ENCODE results near the gene LSP1.
"Not testable (repeated sequence)": the region's sequence is repeated elsewhere in the genome, so short reads cannot be mapped to it uniquely, and the experiment has no call there.

Gene LSP1

DNA sequence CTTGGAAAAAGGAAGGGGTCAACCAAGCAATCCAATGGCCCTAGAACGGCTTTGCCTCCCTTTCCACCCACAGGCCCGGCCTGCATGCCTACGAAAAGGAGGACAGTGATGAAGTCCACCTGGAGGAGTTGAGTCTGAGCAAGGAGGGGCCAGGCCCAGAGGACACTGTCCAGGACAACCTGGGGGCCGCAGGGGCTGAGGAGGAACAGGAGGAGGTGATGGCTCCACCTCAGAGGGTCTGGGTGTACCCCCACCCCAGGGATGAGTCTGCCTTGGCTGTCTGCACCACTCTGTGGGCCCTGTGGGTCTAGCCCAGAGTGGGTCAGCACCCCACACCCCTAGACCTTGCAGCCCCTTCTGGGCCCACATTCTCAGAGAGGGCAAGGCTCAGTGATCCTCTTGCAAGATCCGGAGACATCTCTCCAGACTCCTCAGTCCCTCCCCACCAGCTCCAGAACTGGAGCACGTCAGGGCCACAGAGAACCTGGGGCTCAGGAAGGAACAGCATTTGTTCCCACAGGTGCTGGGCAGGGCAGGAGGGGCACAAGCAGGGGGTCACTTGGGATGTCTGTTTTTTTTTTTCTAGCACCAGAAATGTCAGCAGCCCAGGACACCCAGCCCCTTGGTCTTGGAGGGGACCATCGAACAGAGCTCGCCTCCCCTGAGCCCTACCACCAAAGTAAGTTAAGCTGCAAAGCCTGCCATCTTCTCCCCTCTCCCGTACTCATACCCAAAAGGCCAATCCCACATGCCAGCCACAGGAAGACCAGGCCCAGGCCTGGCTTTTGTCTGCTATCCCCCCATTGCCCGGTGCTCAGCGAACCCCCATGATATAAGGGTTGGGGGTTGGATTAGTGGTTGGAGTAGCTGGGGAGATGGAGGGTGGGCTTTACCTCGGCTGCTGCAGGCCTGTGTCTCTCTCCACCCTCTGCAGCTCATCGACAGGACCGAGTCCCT is 30.7 kb downstream of the LSP1 start:
- Histone ChIP-seq H3K27ac (no peak overlapping the region), H3K4me3 (ENCODE audit: low read depth, low read length) (no peak overlapping the region), H3K36me3 (no peaks in the 10 kb centered on the region), H3K27me3 (ENCODE audit: insufficient read depth, low read depth, severe bottlenecking) (peaks cover 89% of the 10 kb centered on the region), H3K9me3 (ENCODE audit: severe bottlenecking) (no peaks in the 10 kb centered on the region)
- DNase-seq, result no peak
- TF ChIP-seq, protein P1, sequence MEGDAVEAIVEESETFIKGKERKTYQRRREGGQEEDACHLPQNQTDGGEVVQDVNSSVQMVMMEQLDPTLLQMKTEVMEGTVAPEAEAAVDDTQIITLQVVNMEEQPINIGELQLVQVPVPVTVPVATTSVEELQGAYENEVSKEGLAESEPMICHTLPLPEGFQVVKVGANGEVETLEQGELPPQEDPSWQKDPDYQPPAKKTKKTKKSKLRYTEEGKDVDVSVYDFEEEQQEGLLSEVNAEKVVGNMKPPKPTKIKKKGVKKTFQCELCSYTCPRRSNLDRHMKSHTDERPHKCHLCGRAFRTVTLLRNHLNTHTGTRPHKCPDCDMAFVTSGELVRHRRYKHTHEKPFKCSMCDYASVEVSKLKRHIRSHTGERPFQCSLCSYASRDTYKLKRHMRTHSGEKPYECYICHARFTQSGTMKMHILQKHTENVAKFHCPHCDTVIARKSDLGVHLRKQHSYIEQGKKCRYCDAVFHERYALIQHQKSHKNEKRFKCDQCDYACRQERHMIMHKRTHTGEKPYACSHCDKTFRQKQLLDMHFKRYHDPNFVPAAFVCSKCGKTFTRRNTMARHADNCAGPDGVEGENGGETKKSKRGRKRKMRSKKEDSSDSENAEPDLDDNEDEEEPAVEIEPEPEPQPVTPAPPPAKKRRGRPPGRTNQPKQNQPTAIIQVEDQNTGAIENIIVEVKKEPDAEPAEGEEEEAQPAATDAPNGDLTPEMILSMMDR (IDR thresholded peaks at IDR 0.05; ENCODE audit: low read depth, low read length), result no peak

DNA sequence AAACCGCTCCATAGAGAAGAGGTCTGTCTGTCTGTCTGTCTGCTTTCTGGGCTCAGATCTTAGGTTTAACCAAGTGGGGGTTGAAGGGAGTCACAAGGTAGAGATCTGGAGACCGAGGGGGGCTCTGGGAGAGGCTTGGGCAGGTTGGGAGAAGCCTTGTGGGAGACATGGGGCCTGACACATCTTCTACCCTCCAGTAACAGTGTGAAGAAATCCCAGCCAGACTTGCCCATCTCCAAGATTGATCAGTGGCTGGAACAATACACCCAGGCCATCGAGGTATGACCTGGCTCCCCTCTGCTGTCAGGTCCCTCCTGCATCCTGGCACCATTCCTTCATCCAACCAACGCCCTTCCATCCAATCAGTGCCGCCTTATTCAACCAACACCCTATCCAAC is 31.4 kb downstream of the LSP1 start:
- Histone ChIP-seq H3K27ac (no peak overlapping the region), H3K9me3 (ENCODE audit: severe bottlenecking) (no peaks in the 10 kb centered on the region), H3K27me3 (ENCODE audit: insufficient read depth, low read depth, severe bottlenecking) (peaks cover 89% of the 10 kb centered on the region), H3K4me3 (ENCODE audit: low read depth, low read length) (no peak overlapping the region), H3K36me3 (no peaks in the 10 kb centered on the region)
- no peak for DNase-seq
- TF ChIP-seq, protein P1 (IDR thresholded peaks at IDR 0.05; ENCODE audit: low read depth, low read length), result no peak

DNA sequence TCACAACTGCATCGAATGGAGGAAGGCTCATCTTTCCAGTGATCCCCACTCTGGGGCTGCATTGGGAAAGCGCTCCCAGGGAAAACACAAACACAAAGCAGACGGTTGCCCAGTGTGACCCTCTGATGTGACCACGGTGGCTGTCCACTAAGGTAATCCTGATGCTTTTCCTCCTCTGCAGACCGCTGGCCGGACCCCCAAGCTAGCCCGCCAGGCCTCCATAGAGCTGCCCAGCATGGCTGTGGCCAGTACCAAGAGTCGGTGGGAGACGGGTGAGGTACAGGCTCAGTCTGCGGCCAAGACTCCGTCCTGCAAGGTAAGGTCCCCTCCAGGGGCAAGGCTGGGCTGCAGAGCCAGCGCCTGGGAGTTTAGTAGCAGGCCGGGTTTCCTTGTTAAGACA is 33.7 kb downstream of the LSP1 start:
- not testable (repeated sequence) for H3K36me3 ChIP-seq; H3K4me3 ChIP-seq (ENCODE audit: low read depth, low read length); H3K27ac ChIP-seq; DNase-seq; H3K9me3 ChIP-seq (ENCODE audit: severe bottlenecking)
- peaks cover 93% of the 10 kb centered on the region for H3K27me3 ChIP-seq (ENCODE audit: insufficient read depth, low read depth, severe bottlenecking)

DNA sequence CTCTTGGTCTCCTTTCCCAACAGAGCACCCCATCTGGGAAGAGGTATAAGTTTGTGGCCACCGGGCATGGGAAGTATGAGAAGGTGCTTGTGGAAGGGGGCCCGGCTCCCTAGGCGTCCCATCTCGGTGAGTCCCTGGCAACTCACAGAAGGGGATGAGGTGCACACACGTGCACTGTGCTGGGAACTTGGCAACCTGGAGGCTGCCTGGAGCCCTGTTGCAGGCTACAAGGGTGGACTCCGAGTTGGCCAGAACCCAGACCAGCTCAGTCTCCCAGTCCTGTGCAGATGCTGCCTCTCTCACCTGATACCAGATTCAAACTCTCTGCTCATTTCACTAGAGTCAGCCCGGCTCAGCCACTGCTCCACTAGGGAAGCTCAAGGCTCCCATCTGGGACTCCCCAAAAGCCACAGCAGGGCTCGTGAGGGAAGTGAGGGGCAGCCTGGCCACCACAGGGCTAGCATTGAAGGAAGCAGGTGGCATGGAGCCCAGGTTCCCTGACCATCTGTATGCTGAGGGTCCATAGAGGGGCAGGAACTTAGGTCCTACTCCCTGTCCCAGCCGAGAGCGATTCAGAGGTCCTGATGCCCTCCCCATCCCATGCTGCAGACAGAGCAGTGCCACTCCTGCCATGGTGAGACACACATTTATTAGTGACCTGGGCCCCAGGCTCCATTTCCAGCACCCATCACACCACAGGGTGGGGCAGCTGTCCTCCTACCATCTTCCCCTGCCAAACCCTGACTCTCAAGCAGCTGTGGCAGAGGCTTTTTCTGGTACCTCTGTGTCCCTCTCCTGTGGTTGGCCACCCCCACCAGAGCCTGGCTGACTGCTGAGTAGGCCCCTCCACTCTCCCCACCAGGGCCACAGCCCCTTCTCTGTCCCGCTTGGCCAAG is 34.8 kb downstream of the LSP1 start:
- H3K4me3 ChIP-seq (ENCODE audit: low read depth, low read length), result no peak overlapping the region
- H3K36me3 ChIP-seq, result no peaks in the 10 kb centered on the region
- H3K27me3 ChIP-seq (ENCODE audit: insufficient read depth, low read depth, severe bottlenecking), result peaks cover 92% of the 10 kb centered on the region
- H3K9me3 ChIP-seq (ENCODE audit: severe bottlenecking), result no peaks in the 10 kb centered on the region
- DNase-seq, result no peak
- H3K27ac ChIP-seq, result no peak overlapping the region
- TF ChIP-seq, protein P1 (IDR thresholded peaks at IDR 0.05; ENCODE audit: low read depth, low read length), result no peak

DNA sequence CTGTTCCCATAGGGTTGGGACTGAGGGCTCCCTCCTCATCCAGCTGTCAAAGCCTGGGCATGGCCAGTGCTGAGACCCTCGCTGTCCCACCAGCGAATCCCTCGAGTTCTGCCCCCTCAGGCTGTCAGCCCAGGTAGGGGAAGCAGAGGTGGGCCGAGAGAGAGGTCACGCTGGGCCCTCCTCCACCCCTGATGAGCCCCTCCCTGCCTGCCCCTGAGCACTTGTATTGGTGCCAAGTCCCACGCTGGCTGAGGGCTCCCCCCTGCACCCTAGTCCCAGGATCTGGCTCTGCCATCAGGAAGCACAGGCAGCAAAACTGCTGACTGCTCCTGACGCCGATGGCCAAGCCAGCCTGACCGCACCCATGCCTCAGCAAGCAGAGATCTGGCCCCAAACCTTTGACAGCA is 35.5 kb downstream of the LSP1 start:
- Histone ChIP-seq H3K27me3 (ENCODE audit: insufficient read depth, low read depth, severe bottlenecking) (peaks cover 85% of the 10 kb centered on the region), H3K9me3 (ENCODE audit: severe bottlenecking) (no peaks in the 10 kb centered on the region), H3K4me3 (ENCODE audit: low read depth, low read length) (no peak overlapping the region), H3K36me3 (no peaks in the 10 kb centered on the region), H3K27ac (no peak overlapping the region)
- TF ChIP-seq, protein P1 (IDR thresholded peaks at IDR 0.05; ENCODE audit: low read depth, low read length), result no peak
- no peak for DNase-seq

DNA sequence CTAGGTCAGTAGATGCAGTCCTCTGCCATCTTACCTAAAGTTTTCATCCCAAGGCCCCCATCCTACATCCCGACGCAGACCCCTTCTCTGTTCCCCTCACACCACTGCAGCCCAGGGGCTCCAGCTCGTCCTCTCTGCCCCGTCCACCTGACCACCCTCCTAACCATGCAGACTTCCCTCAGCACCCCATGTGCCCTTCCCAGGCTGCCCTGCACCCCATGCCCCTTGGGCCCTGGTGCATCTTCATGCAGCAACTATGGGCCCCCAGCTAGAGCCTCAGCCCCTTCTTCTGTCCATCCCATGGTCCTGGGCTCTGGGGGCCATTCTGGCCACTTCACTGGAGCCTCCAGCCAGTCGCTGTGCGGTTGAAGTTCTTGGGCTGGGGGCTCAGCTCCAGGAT is 35.9 kb downstream of the LSP1 start:
- no peak for DNase-seq
- TF ChIP-seq, protein P1 (IDR thresholded peaks at IDR 0.05; ENCODE audit: low read depth, low read length), result no peak
- H3K36me3 ChIP-seq, result no peaks in the 10 kb centered on the region
- peaks cover 82% of the 10 kb centered on the region for H3K27me3 ChIP-seq (ENCODE audit: insufficient read depth, low read depth, severe bottlenecking)
- no peak overlapping the region for H3K27ac ChIP-seq
- H3K9me3 ChIP-seq (ENCODE audit: severe bottlenecking), result no peaks in the 10 kb centered on the region
- H3K4me3 ChIP-seq (ENCODE audit: low read depth, low read length), result no peak overlapping the region
